GM23248 (cell line): ENCODE results near the gene NEBL. TPM values are rescaled to one million over a fixed set of nuclear protein-coding genes. Genes with fewer than 3 reads are reported as not detected.

Experiments
- DNase-seq: peaks from one replicate; pipeline ENCODE4 v3.0.0-alpha.2; 2015
- H2AFZ ChIP-seq: fragments of 200-600 bp; sonication (generic); 2 replicates; pipeline ENCODE4 v1.6.1; 2016; ENCODE audit warnings: antibody characterized with exemption
- H3F3A ChIP-seq: fragments of 200-600 bp; sonication (generic); 2 replicates; pipeline ENCODE4 v1.6.1; 2016; ENCODE audit warnings: mild to moderate bottlenecking, antibody characterized with exemption, mixed run types; ENCODE audit not compliant: insufficient read depth
- H3K27ac ChIP-seq: fragments of 200-600 bp; sonication (generic); 2 replicates; pipeline ENCODE4 v1.5.1; 2016; ENCODE audit warnings: mild to moderate bottlenecking
- H3K27me3 ChIP-seq: fragments of 200-600 bp; sonication (generic); replicated peaks from 2 replicates; pipeline ENCODE4 v1.6.1; 2016; ENCODE audit warnings: mild to moderate bottlenecking; ENCODE audit not compliant: insufficient read depth
- H3K36me3 ChIP-seq: fragments of 200-600 bp; sonication (generic); 2 replicates; pipeline ENCODE4 v1.6.1; 2016; ENCODE audit warnings: low read depth, mild to moderate bottlenecking
- H3K4me1 ChIP-seq: fragments of 200-600 bp; sonication (generic); 2 replicates; pipeline ENCODE4 v1.6.1; 2016; ENCODE audit warnings: mild to moderate bottlenecking; ENCODE audit not compliant: insufficient read depth
- H3K4me2 ChIP-seq: fragments of 200-600 bp; sonication (generic); one replicate; pipeline ENCODE4 v1.6.1; 2016; ENCODE audit warnings: mild to moderate bottlenecking; ENCODE audit not compliant: unreplicated experiment
- H3K4me3 ChIP-seq: fragments of 200-600 bp; sonication (generic); 2 replicates; pipeline ENCODE4 v1.5.1; 2016; ENCODE audit warnings: mild to moderate bottlenecking
- H3K79me2 ChIP-seq: fragments of 200-600 bp; sonication (generic); 2 replicates; pipeline ENCODE4 v1.6.1; 2016; ENCODE audit warnings: mild to moderate bottlenecking; ENCODE audit not compliant: insufficient read depth
- H3K9ac ChIP-seq: fragments of 200-600 bp; sonication (generic); 2 replicates; pipeline ENCODE4 v1.6.1; 2016; ENCODE audit warnings: mild to moderate bottlenecking
- H3K9me2 ChIP-seq: fragments of 200-600 bp; sonication (generic); 2 replicates; pipeline ENCODE4 v1.6.1; 2016; ENCODE audit warnings: mixed run types, mild to moderate bottlenecking, moderate library complexity; ENCODE audit not compliant: insufficient read depth
- H3K9me3 ChIP-seq: fragments of 200-600 bp; sonication (generic); one replicate; pipeline ENCODE4 v1.6.1; 2017; ENCODE audit warnings: low read depth
- H4K20me1 ChIP-seq: fragments of 200-600 bp; sonication (generic); 2 replicates; pipeline ENCODE4 v1.6.0; 2016; ENCODE audit not compliant: insufficient read depth
- EZH2 ChIP-seq: fragments of 200-600 bp; sonication (generic); IDR thresholded peaks from 2 replicates; pipeline ENCODE4 v1.6.1; 2018; ENCODE audit warnings: antibody characterized with exemption, mild to moderate bottlenecking; ENCODE audit not compliant: insufficient read depth, poor library complexity, severe bottlenecking
- EZH2phosphoT487 ChIP-seq: fragments of 200-600 bp; sonication (generic); IDR thresholded peaks from 2 replicates; pipeline ENCODE4 v1.6.1; 2018; ENCODE audit warnings: antibody characterized with exemption, moderate library complexity, mild to moderate bottlenecking, low read depth; ENCODE audit not compliant: insufficient read depth
- WGBS, 2 experiments: methylation state at CpG; one replicate each; pipeline ENCODE4 v1.1.6; 2015 to 2017; ENCODE audit warnings: low lambda C conversion rate in 2 of 2, low coverage in 1 of 2; ENCODE audit errors: missing lambda C conversion rate in 2 of 2; 5-methylcytosine and 5-hydroxymethylcytosine counted together
- in situ Hi-C: fragments of 300-500 bp; cut with MboI; formaldehyde crosslinking; loops from 2 replicates; pipeline ENCODE4 v1.15.0; 2020
- polyA plus RNA-seq: library from polyadenylated mRNA; unstranded; fragments of >200 nt; fragmentation: Nextera tagmentation; extraction: Ambion mirVana; gene quantifications from 2 replicates; pipeline ENCODE4 v1.2.1, GENCODE V29; 2016
- total RNA-seq: library from RNA; depleted of rRNA; stranded (reverse); fragments of >200 nt; shearing (Covaris generic); gene quantifications from 2 replicates; pipeline ENCODE4 v1.2.3, GENCODE V29; 2014

The NEBL gene
- total and polyA plus RNA-seq, 2 experiments from 2014 or later, result not detected

GRCh38 chr10:20931156-20931795, 34.2 kb upstream of the NEBL start:
- Histone ChIP-seq H3K36me3 (no peaks in the 10 kb centered on the region), H3K4me2 (no peak overlapping the region), H3K9me3 (no peaks in the 10 kb centered on the region), H3K4me1 (no peaks in the 10 kb centered on the region), H4K20me1 (no peaks in the 10 kb centered on the region), H3K27me3 (no peaks in the 10 kb centered on the region), H3K9me2 (no peaks in the 10 kb centered on the region), H2AFZ (no peak overlapping the region), H3K27ac (no peak overlapping the region), H3K4me3 (no peak overlapping the region), H3K9ac (no peak overlapping the region), H3F3A (no peaks in the 10 kb centered on the region), H3K79me2 (no peaks in the 10 kb centered on the region)
- WGBS, 2 experiments, result 26 to 28% methylated on average over 8 of the region's 8 CpGs
- TF ChIP-seq EZH2phosphoT487 (no peak), EZH2 (no peak)
- in situ Hi-C loops, result no loop called here
- DNase-seq, result no peak

DNA sequence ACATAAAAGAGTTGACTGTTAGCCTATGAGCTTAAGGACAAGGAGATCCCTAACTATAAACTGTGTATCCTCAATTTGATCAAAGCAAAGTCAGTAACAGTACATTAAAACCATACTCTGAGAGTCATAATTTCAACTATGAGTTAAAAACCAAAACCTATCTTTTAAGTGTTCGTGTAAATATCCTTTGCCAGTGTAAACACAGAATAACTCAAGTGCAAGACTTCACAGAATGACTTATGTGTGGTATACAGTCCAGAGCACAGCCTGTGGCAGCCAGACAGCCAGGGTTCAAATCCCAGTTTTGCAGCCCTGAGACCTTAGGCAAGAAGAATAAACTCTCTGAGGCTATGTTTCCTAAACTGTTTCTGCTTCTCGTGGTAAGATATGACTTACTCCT, 30.3 kb upstream of the NEBL start:
- Histone ChIP-seq H3K36me3 (no peaks in the 10 kb centered on the region), H3F3A (no peaks in the 10 kb centered on the region), H2AFZ (no peak overlapping the region), H4K20me1 (no peaks in the 10 kb centered on the region), H3K9me2 (no peaks in the 10 kb centered on the region), H3K27me3 (no peaks in the 10 kb centered on the region), H3K9me3 (no peaks in the 10 kb centered on the region), H3K9ac (no peak overlapping the region), H3K4me3 (no peak overlapping the region), H3K79me2 (no peaks in the 10 kb centered on the region), H3K4me1 (no peaks in the 10 kb centered on the region), H3K4me2 (no peak overlapping the region), H3K27ac (no peak overlapping the region)
- no peak for DNase-seq
- in situ Hi-C loops, result no loop called here
- WGBS, 2 experiments, result 16 to 20% methylated on average over 2 of the region's 2 CpGs
- TF ChIP-seq EZH2 (no peak), EZH2phosphoT487 (no peak)

DNA sequence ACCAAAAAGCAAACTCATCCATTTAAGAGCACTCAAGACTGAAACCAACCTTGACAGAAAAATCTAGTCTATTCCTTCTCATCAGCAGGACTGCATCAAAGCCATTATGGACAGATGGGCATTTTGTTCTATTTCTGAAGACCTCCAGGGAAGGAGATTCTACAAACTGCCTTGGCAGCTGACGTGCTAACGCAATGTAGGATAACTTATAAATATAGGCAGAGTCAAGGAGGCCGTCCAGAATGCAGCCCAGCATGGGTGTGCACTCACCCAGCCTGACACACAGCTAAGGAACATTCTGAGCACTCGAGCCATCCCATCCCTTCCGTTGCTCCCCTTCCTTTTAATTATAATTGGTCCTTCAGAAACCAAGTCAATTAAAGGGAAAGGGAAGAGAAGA, 25.3 kb upstream of the NEBL start:
- H3K9me3 ChIP-seq, result no peaks in the 10 kb centered on the region
- H3K9ac ChIP-seq, result no peak overlapping the region
- H2AFZ ChIP-seq, result no peak overlapping the region
- H3K27ac ChIP-seq, result no peak overlapping the region
- no peak overlapping the region for H3K4me3 ChIP-seq
- H3K4me2 ChIP-seq, result no peak overlapping the region
- H3K36me3 ChIP-seq, result no peaks in the 10 kb centered on the region
- in situ Hi-C loops, result no loop called here
- H3K9me2 ChIP-seq, result no peaks in the 10 kb centered on the region
- no peaks in the 10 kb centered on the region for H3K79me2 ChIP-seq
- no peaks in the 10 kb centered on the region for H3K27me3 ChIP-seq
- 44 to 50% methylated on average over 5 of the region's 5 CpGs for WGBS, 2 experiments
- no peaks in the 10 kb centered on the region for H3K4me1 ChIP-seq
- no peaks in the 10 kb centered on the region for H3F3A ChIP-seq
- no peaks in the 10 kb centered on the region for H4K20me1 ChIP-seq
- no peak for DNase-seq
- TF ChIP-seq EZH2phosphoT487, result no peak
- TF ChIP-seq EZH2, result no peak

GRCh38 chr10:20922033-20922432, 24.9 kb upstream of the NEBL start:
- TF ChIP-seq EZH2phosphoT487 (no peak), EZH2 (no peak)
- H3K27ac ChIP-seq, result no peak overlapping the region
- no peaks in the 10 kb centered on the region for H3K79me2 ChIP-seq
- H3K9me2 ChIP-seq, result no peaks in the 10 kb centered on the region
- DNase-seq, result no peak
- H3K9me3 ChIP-seq, result no peaks in the 10 kb centered on the region
- H3K27me3 ChIP-seq, result no peaks in the 10 kb centered on the region
- H3K4me1 ChIP-seq, result no peaks in the 10 kb centered on the region
- H3K9ac ChIP-seq, result no peak overlapping the region
- H3K36me3 ChIP-seq, result no peaks in the 10 kb centered on the region
- no peaks in the 10 kb centered on the region for H3F3A ChIP-seq
- no peak overlapping the region for H3K4me2 ChIP-seq
- in situ Hi-C loops, result no loop called here
- H3K4me3 ChIP-seq, result no peak overlapping the region
- no peaks in the 10 kb centered on the region for H4K20me1 ChIP-seq
- no peak overlapping the region for H2AFZ ChIP-seq
- WGBS, 2 experiments, result 58% methylated on average over 4 of the region's 4 CpGs

DNA sequence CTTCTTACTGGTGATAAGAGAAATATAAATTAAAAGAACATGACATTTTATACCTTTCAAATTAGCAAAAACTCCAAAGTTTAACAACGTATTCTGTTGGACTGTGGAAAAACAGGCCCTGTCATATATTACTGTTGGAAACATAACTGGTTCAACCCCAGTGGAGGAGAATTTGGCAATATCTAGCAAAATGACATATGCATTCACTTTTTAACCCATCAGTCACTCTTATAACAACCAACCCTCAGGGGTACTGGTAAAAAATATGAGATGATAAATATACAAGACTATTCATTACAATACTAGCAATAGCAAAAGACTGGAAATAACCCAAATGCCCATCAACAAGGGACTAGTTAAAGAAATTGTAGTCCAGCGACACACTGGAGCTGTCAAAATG, 22.9 kb upstream of the NEBL start:
- H3K9ac ChIP-seq, result no peak overlapping the region
- no peaks in the 10 kb centered on the region for H3K36me3 ChIP-seq
- H3K27ac ChIP-seq, result no peak overlapping the region
- no peaks in the 10 kb centered on the region for H3K27me3 ChIP-seq
- H3K79me2 ChIP-seq, result no peaks in the 10 kb centered on the region
- H3K9me2 ChIP-seq, result no peaks in the 10 kb centered on the region
- H3K4me1 ChIP-seq, result no peaks in the 10 kb centered on the region
- H4K20me1 ChIP-seq, result no peaks in the 10 kb centered on the region
- no peaks in the 10 kb centered on the region for H3K9me3 ChIP-seq
- no peak overlapping the region for H3K4me3 ChIP-seq
- TF ChIP-seq EZH2 (no peak), EZH2phosphoT487 (no peak)
- in situ Hi-C loops, result no loop called here
- H2AFZ ChIP-seq, result no peak overlapping the region
- H3K4me2 ChIP-seq, result no peak overlapping the region
- no peaks in the 10 kb centered on the region for H3F3A ChIP-seq
- WGBS, 2 experiments, result 61 to 67% methylated on average over 2 of the region's 2 CpGs
- no peak for DNase-seq
